Mesenchymal stem cell (in vitro differentiated cells and primary cell): ENCODE results near the gene ATP6V0B.

Source experiments
- DNase-seq: peaks from one replicate; pipeline ENCODE4 v3.0.0-alpha.2; 2013
- H2AFZ ChIP-seq: one replicate; pipeline ENCODE4 v1.6.1; 2013; ENCODE audit warnings: low read depth, mild to moderate bottlenecking, control low read depth, inconsistent platforms, low read length, moderate library complexity
- H2AK5ac ChIP-seq: 2 replicates; pipeline ENCODE4 v1.6.1; 2013; ENCODE audit warnings: low read length, moderate library complexity, mild to moderate bottlenecking, inconsistent platforms; ENCODE audit not compliant: severe bottlenecking
- H2BK120ac ChIP-seq: one replicate; pipeline ENCODE4 v1.6.1; 2013; ENCODE audit warnings: low read depth, mild to moderate bottlenecking, inconsistent platforms, low read length, moderate library complexity
- H2BK12ac ChIP-seq, 2 experiments: one replicate each; pipeline ENCODE4 v1.6.1; 2013; ENCODE audit warnings: inconsistent platforms in 2 of 2, low read length in 2 of 2, mild to moderate bottlenecking in 2 of 2, moderate library complexity in 2 of 2, control low read depth in 1 of 2
- H2BK15ac ChIP-seq: one replicate; pipeline ENCODE4 v1.6.1; 2013; ENCODE audit warnings: mild to moderate bottlenecking, low read depth, inconsistent platforms; ENCODE audit not compliant: poor library complexity, severe bottlenecking
- H2BK5ac ChIP-seq: 2 replicates; pipeline ENCODE4 v1.6.1; 2013; ENCODE audit warnings: low read depth, mild to moderate bottlenecking, low read length, control low read depth, inconsistent platforms; ENCODE audit not compliant: poor library complexity, severe bottlenecking
- H3K14ac ChIP-seq, 2 experiments: one replicate each; pipeline ENCODE4 v1.6.1; 2013; ENCODE audit warnings: inconsistent platforms in 2 of 2, low read length in 2 of 2, control low read depth in 1 of 2, mild to moderate bottlenecking in 1 of 2, moderate library complexity in 1 of 2
- H3K18ac ChIP-seq, 2 experiments: one replicate each; pipeline ENCODE4 v1.6.1; 2013; ENCODE audit warnings: inconsistent platforms in 2 of 2, low read length in 2 of 2, control low read depth in 1 of 2, low read depth in 1 of 2, mild to moderate bottlenecking in 1 of 2
- H3K23ac ChIP-seq, 2 experiments: one replicate each; pipeline ENCODE4 v1.6.1; 2013; ENCODE audit warnings: inconsistent platforms in 2 of 2, low read length in 2 of 2, mild to moderate bottlenecking in 2 of 2, moderate library complexity in 2 of 2, control low read depth in 1 of 2
- H3K27ac ChIP-seq: 2 replicates; pipeline ENCODE4 v1.5.1; 2013; ENCODE audit warnings: mild to moderate bottlenecking, moderate library complexity, low read length, control low read depth, inconsistent platforms; ENCODE audit not compliant: poor library complexity, severe bottlenecking
- H3K27me3 ChIP-seq, 2 experiments: 2 replicates each; pipeline versions ENCODE4 v1.6.1 to v1.7.0; 2013; ENCODE audit warnings: low read length in 2 of 2, mild to moderate bottlenecking in 2 of 2, moderate library complexity in 2 of 2, control low read depth in 1 of 2, inconsistent platforms in 1 of 2; ENCODE audit not compliant: control insufficient read depth in 1 of 2, insufficient read depth in 1 of 2
- H3K36me3 ChIP-seq, 2 experiments: 2 replicates each; pipeline versions ENCODE4 v1.6.1 to v1.7.0; 2013; ENCODE audit warnings: low read length in 2 of 2, control low read depth in 1 of 2, inconsistent platforms in 1 of 2, low read depth in 1 of 2, mild to moderate bottlenecking in 1 of 2; ENCODE audit not compliant: insufficient read depth in 2 of 2, control insufficient read depth in 1 of 2
- H3K4ac ChIP-seq, 2 experiments: one replicate each; pipeline ENCODE4 v1.6.1; 2013; ENCODE audit warnings: inconsistent platforms in 2 of 2, low read length in 2 of 2, mild to moderate bottlenecking in 2 of 2, moderate library complexity in 2 of 2, control low read depth in 1 of 2, low read depth in 1 of 2
- H3K4me1 ChIP-seq: 2 replicates; pipeline ENCODE4 v1.6.1; 2013; ENCODE audit warnings: low read depth, low read length, control low read depth; ENCODE audit not compliant: control insufficient read depth, insufficient read depth
- H3K4me2 ChIP-seq: 2 replicates; pipeline ENCODE4 v1.6.1; 2013; ENCODE audit warnings: low read length, mild to moderate bottlenecking, inconsistent platforms; ENCODE audit not compliant: poor library complexity, severe bottlenecking
- H3K4me3 ChIP-seq, 2 experiments: 2 replicates each; pipeline versions ENCODE4 v1.5.1 to v1.7.0; 2013; ENCODE audit warnings: low read length in 2 of 2, mild to moderate bottlenecking in 2 of 2, control low read depth in 1 of 2, low read depth in 1 of 2; ENCODE audit not compliant: insufficient read depth in 1 of 2
- H3K79me1 ChIP-seq: replicated peaks from 2 replicates; pipeline ENCODE4 v1.6.1; 2013; ENCODE audit warnings: mild to moderate bottlenecking, control low read depth, low read length, inconsistent platforms; ENCODE audit not compliant: poor library complexity, severe bottlenecking
- H3K9ac ChIP-seq: 2 replicates; pipeline ENCODE4 v1.7.0; 2013; ENCODE audit warnings: mild to moderate bottlenecking, low read length, moderate library complexity
- H3K9me3 ChIP-seq: 2 replicates; pipeline ENCODE4 v1.7.0; 2013; ENCODE audit warnings: mild to moderate bottlenecking, low read length; ENCODE audit not compliant: control insufficient read depth
- H4K8ac ChIP-seq: one replicate; pipeline ENCODE4 v1.6.1; 2013; ENCODE audit warnings: inconsistent platforms, mild to moderate bottlenecking, low read length, moderate library complexity
- H4K91ac ChIP-seq: one replicate; pipeline ENCODE4 v1.6.1; 2013; ENCODE audit warnings: mild to moderate bottlenecking, low read length, inconsistent platforms
- whole genome bisulfite sequencing: methylation state at CpG from one replicate; pipeline ENCODE4 v1.1.7; 2013; ENCODE audit warnings: mixed read lengths; 5-methylcytosine and 5-hydroxymethylcytosine counted together

Gene ATP6V0B

GRCh38 chr1:43961692-43962091 is 13.1 kb upstream of the ATP6V0B start:
- Histone ChIP-seq H3K36me3 (peaks cover 73 to 97% of the 10 kb centered on the region in 2 experiments), H2BK120ac (no peak overlapping the region), H3K79me1 (peaks cover 3% of the 10 kb centered on the region), H3K23ac (no peak overlapping the region), H3K4ac (no peak overlapping the region), H2BK12ac (no peak overlapping the region), H4K91ac (no peak overlapping the region), H3K4me1 (no peaks in the 10 kb centered on the region), H3K9me3 (no peaks in the 10 kb centered on the region), H3K4me3 (no peak overlapping the region), H2BK5ac (no peak overlapping the region), H2AFZ (no peak overlapping the region), H2BK15ac (no peak overlapping the region), H3K14ac (no peak overlapping the region), H3K18ac (no peak overlapping the region), H3K4me2 (no peak overlapping the region), H3K27ac (no peak overlapping the region), H3K27me3 (no peaks in the 10 kb centered on the region), H4K8ac (no peak overlapping the region), H3K9ac (no peak overlapping the region), H2AK5ac (no peak overlapping the region)
- 89% methylated on average over 3 of the region's 3 CpGs for WGBS
- no peak for DNase-seq

- no peak for DNase-seq
- Histone ChIP-seq H3K4ac (no peak overlapping the region), H3K9me3 (no peaks in the 10 kb centered on the region), H2BK5ac (no peak overlapping the region), H3K79me1 (peaks cover 2% of the 10 kb centered on the region), H3K27me3 (no peaks in the 10 kb centered on the region), H2AFZ (no peak overlapping the region), H4K91ac (no peak overlapping the region), H3K14ac (no peak overlapping the region), H3K27ac (no peak overlapping the region), H3K23ac (no peak overlapping the region), H3K4me1 (no peaks in the 10 kb centered on the region), H3K18ac (no peak overlapping the region), H3K4me2 (no peak overlapping the region), H2BK15ac (no peak overlapping the region), H3K4me3 (no peak overlapping the region), H2BK120ac (no peak overlapping the region), H3K9ac (no peak overlapping the region), H3K36me3 (peaks cover 73 to 96% of the 10 kb centered on the region in 2 experiments), H4K8ac (no peak overlapping the region), H2AK5ac (no peak overlapping the region), H2BK12ac (no peak overlapping the region)
- 80% methylated on average over 2 of the region's 2 CpGs for WGBS
Observed at GRCh38 chr1:43962324-43962723, 12.4 kb upstream of the ATP6V0B start.

GRCh38 chr1:43963006-43963405 is 11.8 kb upstream of the ATP6V0B start:
- Histone ChIP-seq H3K14ac (no peak overlapping the region), H3K4me1 (no peaks in the 10 kb centered on the region), H2BK120ac (no peak overlapping the region), H3K4me3 (no peak overlapping the region), H3K18ac (no peak overlapping the region), H3K79me1 (peaks cover 2% of the 10 kb centered on the region), H2BK12ac (no peak overlapping the region), H4K91ac (no peak overlapping the region), H2AK5ac (no peak overlapping the region), H3K4me2 (no peak overlapping the region), H3K27me3 (no peaks in the 10 kb centered on the region), H3K23ac (no peak overlapping the region), H4K8ac (no peak overlapping the region), H2BK15ac (no peak overlapping the region), H3K27ac (no peak overlapping the region), H3K9me3 (no peaks in the 10 kb centered on the region), H3K4ac (no peak overlapping the region), H3K36me3 (peaks cover 71 to 95% of the 10 kb centered on the region in 2 experiments), H2AFZ (no peak overlapping the region), H2BK5ac (no peak overlapping the region), H3K9ac (no peak overlapping the region)
- WGBS: 95% methylated on average over 3 of the region's 3 CpGs
- DNase-seq: no peak

DNA sequence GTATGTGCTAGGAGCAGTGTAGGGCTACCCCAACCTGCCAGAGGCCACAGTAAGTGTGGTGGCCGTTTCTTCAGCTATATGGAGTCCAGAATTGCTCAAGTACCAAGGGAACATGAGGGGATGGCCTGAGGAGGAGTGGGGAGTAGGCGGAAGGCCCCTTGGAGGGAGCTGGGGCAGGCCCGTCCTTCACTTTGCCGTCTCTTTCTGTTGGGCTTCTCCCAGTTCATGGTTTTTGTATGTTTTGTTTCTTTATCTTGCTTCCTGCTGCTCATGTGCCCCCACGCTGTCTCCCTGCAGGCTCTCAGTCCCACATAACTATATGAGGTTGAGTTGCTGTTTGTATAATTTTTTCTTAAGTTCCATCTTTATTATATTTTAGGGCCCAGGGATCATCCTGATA is 10.9 kb upstream of the ATP6V0B start:
- no peak overlapping the region for H3K4me3 ChIP-seq
- no peak overlapping the region for H3K9ac ChIP-seq
- no peak for DNase-seq
- 84% methylated on average over 3 of the region's 5 CpGs for WGBS
- H3K14ac ChIP-seq: no peak overlapping the region
- H2BK120ac ChIP-seq: no peak overlapping the region
- no peaks in the 10 kb centered on the region for H3K9me3 ChIP-seq
- no peaks in the 10 kb centered on the region for H3K4me1 ChIP-seq
- no peak overlapping the region for H2BK12ac ChIP-seq
- H3K18ac ChIP-seq: no peak overlapping the region
- no peak overlapping the region for H2AFZ ChIP-seq
- no peak overlapping the region for H2AK5ac ChIP-seq
- no peak overlapping the region for H3K27ac ChIP-seq
- H3K27me3 ChIP-seq: no peaks in the 10 kb centered on the region
- H3K79me1 ChIP-seq: peaks cover 2% of the 10 kb centered on the region
- no peak overlapping the region for H3K4ac ChIP-seq
- no peak overlapping the region for H3K23ac ChIP-seq
- no peak overlapping the region for H4K91ac ChIP-seq
- H3K36me3 ChIP-seq: peaks cover 62 to 86% of the 10 kb centered on the region in 2 experiments
- no peak overlapping the region for H2BK5ac ChIP-seq
- no peak overlapping the region for H3K4me2 ChIP-seq
- no peak overlapping the region for H4K8ac ChIP-seq
- H2BK15ac ChIP-seq: no peak overlapping the region
